Suprapubic skin (tissue), 4 donors: ENCODE data around the gene IL11.

Experiments used
- EP300 ChIP-seq: sonication (generic); formaldehyde crosslinking; IDR thresholded peaks from one replicate; pipeline ENCODE4 v1.6.1; 2017; ENCODE audit warnings: antibody characterized with exemption
- POLR2A ChIP-seq, 2 donors: fragments of 450-650 bp; IDR thresholded peaks; one replicate each; pipeline ENCODE4 v1.6.1; 2017; ENCODE audit warnings: antibody characterized with exemption in 2 of 2, mild to moderate bottlenecking in 2 of 2, moderate library complexity in 2 of 2
- POLR2AphosphoS5 ChIP-seq, 3 donors: sonication (generic); formaldehyde crosslinking; IDR thresholded peaks; one replicate each; pipeline ENCODE4 v1.6.1; 2017; ENCODE audit warnings: antibody characterized with exemption in 3 of 3
- TF ChIP-seq, protein P1 (sequence below), 2 donors: fragments of 200-600 bp in 1 of 2; fragments of 450-650 bp in 1 of 2; sonication (generic) in 1 of 2; IDR thresholded peaks; one replicate each; pipeline ENCODE4 v1.5.1; 2016 to 2019; ENCODE audit warnings: antibody characterized with exemption in 2 of 2, mild to moderate bottlenecking in 1 of 2, moderate library complexity in 1 of 2

GRCh38 chr19:55400281-55401087, 30.2 kb upstream of the IL11 start:
- TF ChIP-seq, protein P1, sequence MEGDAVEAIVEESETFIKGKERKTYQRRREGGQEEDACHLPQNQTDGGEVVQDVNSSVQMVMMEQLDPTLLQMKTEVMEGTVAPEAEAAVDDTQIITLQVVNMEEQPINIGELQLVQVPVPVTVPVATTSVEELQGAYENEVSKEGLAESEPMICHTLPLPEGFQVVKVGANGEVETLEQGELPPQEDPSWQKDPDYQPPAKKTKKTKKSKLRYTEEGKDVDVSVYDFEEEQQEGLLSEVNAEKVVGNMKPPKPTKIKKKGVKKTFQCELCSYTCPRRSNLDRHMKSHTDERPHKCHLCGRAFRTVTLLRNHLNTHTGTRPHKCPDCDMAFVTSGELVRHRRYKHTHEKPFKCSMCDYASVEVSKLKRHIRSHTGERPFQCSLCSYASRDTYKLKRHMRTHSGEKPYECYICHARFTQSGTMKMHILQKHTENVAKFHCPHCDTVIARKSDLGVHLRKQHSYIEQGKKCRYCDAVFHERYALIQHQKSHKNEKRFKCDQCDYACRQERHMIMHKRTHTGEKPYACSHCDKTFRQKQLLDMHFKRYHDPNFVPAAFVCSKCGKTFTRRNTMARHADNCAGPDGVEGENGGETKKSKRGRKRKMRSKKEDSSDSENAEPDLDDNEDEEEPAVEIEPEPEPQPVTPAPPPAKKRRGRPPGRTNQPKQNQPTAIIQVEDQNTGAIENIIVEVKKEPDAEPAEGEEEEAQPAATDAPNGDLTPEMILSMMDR (IDR thresholded peaks at IDR 0.05) = no peak
- TF ChIP-seq POLR2A (IDR thresholded peaks at IDR 0.05) (no peak), EP300 (no peak), POLR2AphosphoS5 (IDR thresholded peaks at IDR 0.05) (no peak)
